HG03469 (cell line): Measurements from ENCODE around the gene EVI2A.

ENCODE experiments used
- ATAC-seq: cut with Tn5 transposase; IDR thresholded peaks from one replicate; pipeline ENCODE4 v1.9.1; 2021; ENCODE audit warnings: mild to moderate bottlenecking, moderate library complexity, moderate number of reproducible peaks; ENCODE audit not compliant: unreplicated experiment

EVI2A gene

GRCh38 chr17:31279401-31279800 is 42.0 kb downstream of the EVI2A start:
- no peak for ATAC-seq

DNA sequence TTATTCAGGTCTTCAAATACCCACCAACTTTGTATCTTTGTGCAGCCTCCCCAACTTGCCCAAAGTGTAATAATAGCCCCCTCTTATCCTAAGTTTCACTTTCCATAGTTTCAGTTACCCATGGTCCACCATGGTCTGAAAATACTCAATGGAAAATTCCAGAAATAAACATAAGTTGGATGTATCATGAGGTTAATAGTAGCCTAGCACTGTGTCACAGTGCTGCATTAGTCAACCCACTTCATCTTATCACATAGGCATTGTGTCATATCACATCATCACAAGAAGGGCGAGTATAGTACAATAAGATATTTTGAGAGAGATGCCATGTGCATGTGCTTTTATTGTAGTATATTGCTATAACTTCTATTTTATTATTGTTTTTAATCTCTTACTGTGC is 46.3 kb downstream of the EVI2A start:
- ATAC-seq, result no peak

GRCh38 chr17:31274252-31274651 is 47.2 kb downstream of the EVI2A start:
- no peak for ATAC-seq

GRCh38 chr17:31273516-31273915 is 47.9 kb downstream of the EVI2A start:
- ATAC-seq, result no peak

DNA sequence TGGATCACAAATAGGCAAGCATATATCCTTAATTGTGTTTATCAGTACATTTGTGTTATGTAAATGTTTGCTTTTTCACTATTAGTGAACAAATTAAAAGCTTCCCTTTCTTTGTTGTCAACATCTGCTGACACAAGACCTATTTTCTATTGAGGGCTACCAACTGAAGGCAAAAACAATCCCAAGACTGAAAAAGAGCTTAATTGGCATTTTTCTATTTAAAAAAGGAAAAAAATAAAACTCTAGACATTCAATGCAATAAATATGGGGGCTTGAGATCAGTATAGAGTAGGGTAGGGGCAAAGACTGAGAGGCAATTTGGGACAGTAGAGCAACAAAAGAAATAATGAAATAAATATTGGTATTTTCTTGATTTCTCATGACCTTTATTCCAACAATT is 48.6 kb downstream of the EVI2A start:
- no peak for ATAC-seq

GRCh38 chr17:31272236-31272635 is 49.2 kb downstream of the EVI2A start:
- ATAC-seq, result no peak

- no peak for ATAC-seq
Observed at GRCh38 chr17:31269578-31269983, 51.8 kb downstream of the EVI2A start.

DNA sequence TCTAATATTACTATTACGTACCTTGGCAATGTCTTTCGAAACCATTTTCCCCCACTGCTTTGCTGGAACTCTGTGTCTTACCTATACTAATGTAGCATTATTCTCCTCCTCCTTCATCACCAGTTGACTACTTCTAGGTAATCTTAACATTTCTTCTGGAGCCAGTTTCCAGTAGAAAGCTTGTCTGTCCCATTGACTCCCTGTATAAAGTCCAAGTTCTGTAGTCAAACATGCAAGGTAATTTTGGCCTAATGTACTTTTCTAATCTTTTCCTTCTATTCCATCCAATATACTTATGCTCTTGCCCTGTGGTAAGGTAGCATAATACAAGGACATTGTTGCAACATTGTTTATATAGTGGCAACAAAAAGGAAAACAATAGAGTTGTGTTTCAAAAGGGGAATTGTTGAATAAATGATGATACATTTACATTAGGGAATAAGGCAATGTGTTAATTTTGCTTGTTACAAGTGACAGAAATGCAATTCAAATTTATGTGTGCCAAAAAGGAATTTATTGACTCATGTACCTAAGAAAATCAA is 52.3 kb downstream of the EVI2A start:
- ATAC-seq, result no peak
